SU-DHL-6 (cell line): Measurements from ENCODE around the gene PTGER3.

Experiments used
- H2AFZ ChIP-seq: fragments of 200-600 bp; sonication (generic); 2 replicates; pipeline ENCODE4 v1.6.1; 2014; ENCODE audit warnings: low read depth, mild to moderate bottlenecking, moderate library complexity, mixed read lengths, antibody characterized with exemption, low read length; ENCODE audit not compliant: severe bottlenecking
- H3F3A ChIP-seq: fragments of 200-600 bp; shearing (Covaris generic); 2 replicates; pipeline ENCODE4 v1.6.0; 2016; ENCODE audit warnings: antibody characterized with exemption, mild to moderate bottlenecking; ENCODE audit not compliant: insufficient read depth
- H3K27ac ChIP-seq: fragments of 200-600 bp; sonication (generic); 2 replicates; pipeline ENCODE4 v1.5.1; 2016; ENCODE audit warnings: low read depth, mild to moderate bottlenecking, low read length, moderate library complexity, mixed read lengths
- H3K27me3 ChIP-seq: fragments of 200-600 bp; sonication (generic), shearing (Covaris generic); 2 replicates; pipeline ENCODE4 v1.6.0; 2014; ENCODE audit warnings: mild to moderate bottlenecking, low read length
- H3K36me3 ChIP-seq: fragments of 200-600 bp; sonication (generic); 2 replicates; pipeline ENCODE4 v1.6.1; 2014; ENCODE audit warnings: mild to moderate bottlenecking, low read length, mixed read lengths
- H3K4me2 ChIP-seq: fragments of 300-600, 200-600 bp; shearing (Covaris generic), sonication (generic); 2 replicates; pipeline ENCODE4 v1.6.0; 2014; ENCODE audit warnings: low read length, low read depth, mild to moderate bottlenecking; ENCODE audit not compliant: poor library complexity, severe bottlenecking
- H3K4me3 ChIP-seq: fragments of 200-600 bp; sonication (generic); 2 replicates; pipeline ENCODE4 v1.5.1; 2014; ENCODE audit warnings: antibody characterized with exemption, low read length, mild to moderate bottlenecking, mixed read lengths; ENCODE audit not compliant: insufficient read depth, poor library complexity, severe bottlenecking
- H3K79me2 ChIP-seq: fragments of 200-600 bp; sonication (generic); 2 replicates; pipeline ENCODE4 v1.6.1; 2014; ENCODE audit warnings: mild to moderate bottlenecking, low read length, moderate library complexity; ENCODE audit not compliant: insufficient read depth
- H3K9ac ChIP-seq: fragments of 200-600 bp; sonication (generic); 2 replicates; pipeline ENCODE4 v1.7.0; 2014; ENCODE audit warnings: mild to moderate bottlenecking, low read length
- H3K9me2 ChIP-seq: fragments of 200-600 bp; sonication (generic); replicated peaks from 2 replicates; pipeline ENCODE4 v1.6.1; 2014; ENCODE audit warnings: low read length; ENCODE audit not compliant: insufficient read depth
- H3K9me3 ChIP-seq: fragments of 200-600 bp; sonication (generic); 2 replicates; pipeline ENCODE4 v1.6.1; 2014; ENCODE audit warnings: low read length, mixed read lengths; ENCODE audit not compliant: insufficient read depth
- H4K20me1 ChIP-seq: fragments of 200-600 bp; sonication (generic); 2 replicates; pipeline ENCODE4 v1.6.1; 2014; ENCODE audit warnings: low read depth, mild to moderate bottlenecking, antibody characterized with exemption, low read length, moderate library complexity, mixed read lengths
- EZH2phosphoT487 ChIP-seq: fragments of 200-600 bp; sonication (generic), shearing (Covaris generic); conservative IDR thresholded peaks from 2 replicates; pipeline ENCODE4 v1.6.1; 2018; ENCODE audit warnings: mild to moderate bottlenecking, antibody characterized with exemption, low read length, moderate library complexity, mixed read lengths
- TF ChIP-seq, protein P1 (sequence below): fragments of 200-600 bp; sonication (generic); IDR thresholded peaks from one replicate; pipeline ENCODE4 v1.5.1; 2017; ENCODE audit warnings: antibody characterized with exemption, mild to moderate bottlenecking, low read length, moderate library complexity; ENCODE audit not compliant: insufficient read depth, poor library complexity, severe bottlenecking

PTGER3 gene

DNA sequence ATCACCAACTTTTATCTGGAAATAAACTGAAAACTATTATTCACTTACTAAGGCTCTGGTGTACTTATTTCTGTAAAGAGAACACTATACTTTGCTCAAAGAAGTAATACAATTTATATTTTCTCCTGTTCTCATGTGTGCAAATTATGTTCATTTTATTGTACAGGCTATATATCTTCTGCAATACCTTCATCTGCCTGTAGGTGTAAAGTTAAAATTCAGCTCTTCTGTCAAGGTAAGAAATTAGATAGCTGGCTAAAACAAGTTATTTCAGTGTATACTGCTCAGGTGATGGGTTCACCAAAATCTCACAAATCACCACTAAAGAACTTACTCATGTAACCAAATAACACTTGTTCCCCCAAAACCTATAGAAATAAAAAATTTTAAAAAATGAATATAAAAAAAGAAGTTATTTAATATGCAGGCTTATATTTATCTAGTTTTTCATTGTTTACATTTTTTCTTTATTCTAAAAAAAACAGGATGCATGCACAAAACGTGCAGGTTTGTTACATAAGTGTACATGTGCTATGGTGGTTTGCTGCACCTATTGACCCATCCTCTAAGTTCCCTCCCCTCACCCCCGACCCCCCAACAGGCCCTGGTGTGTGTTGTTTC is 81.5 kb downstream of the PTGER3 start:
- H3K9ac ChIP-seq = no peak overlapping the region
- no peak overlapping the region for H3K4me2 ChIP-seq
- no peaks in the 10 kb centered on the region for H3K79me2 ChIP-seq
- no peak overlapping the region for H2AFZ ChIP-seq
- H3K27me3 ChIP-seq = no peaks in the 10 kb centered on the region; the same call in 1 of the 2 replicates
- H3K36me3 ChIP-seq = no peaks in the 10 kb centered on the region
- no peaks in the 10 kb centered on the region for H3K9me3 ChIP-seq
- H3K27ac ChIP-seq = no peak overlapping the region
- TF ChIP-seq, protein P1, sequence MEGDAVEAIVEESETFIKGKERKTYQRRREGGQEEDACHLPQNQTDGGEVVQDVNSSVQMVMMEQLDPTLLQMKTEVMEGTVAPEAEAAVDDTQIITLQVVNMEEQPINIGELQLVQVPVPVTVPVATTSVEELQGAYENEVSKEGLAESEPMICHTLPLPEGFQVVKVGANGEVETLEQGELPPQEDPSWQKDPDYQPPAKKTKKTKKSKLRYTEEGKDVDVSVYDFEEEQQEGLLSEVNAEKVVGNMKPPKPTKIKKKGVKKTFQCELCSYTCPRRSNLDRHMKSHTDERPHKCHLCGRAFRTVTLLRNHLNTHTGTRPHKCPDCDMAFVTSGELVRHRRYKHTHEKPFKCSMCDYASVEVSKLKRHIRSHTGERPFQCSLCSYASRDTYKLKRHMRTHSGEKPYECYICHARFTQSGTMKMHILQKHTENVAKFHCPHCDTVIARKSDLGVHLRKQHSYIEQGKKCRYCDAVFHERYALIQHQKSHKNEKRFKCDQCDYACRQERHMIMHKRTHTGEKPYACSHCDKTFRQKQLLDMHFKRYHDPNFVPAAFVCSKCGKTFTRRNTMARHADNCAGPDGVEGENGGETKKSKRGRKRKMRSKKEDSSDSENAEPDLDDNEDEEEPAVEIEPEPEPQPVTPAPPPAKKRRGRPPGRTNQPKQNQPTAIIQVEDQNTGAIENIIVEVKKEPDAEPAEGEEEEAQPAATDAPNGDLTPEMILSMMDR = peak; percentile 21
- TF ChIP-seq EZH2phosphoT487 = no peak
- no peaks in the 10 kb centered on the region for H4K20me1 ChIP-seq
- no peaks in the 10 kb centered on the region for H3F3A ChIP-seq
- H3K9me2 ChIP-seq = no peaks in the 10 kb centered on the region
- H3K4me3 ChIP-seq = no peak overlapping the region

DNA sequence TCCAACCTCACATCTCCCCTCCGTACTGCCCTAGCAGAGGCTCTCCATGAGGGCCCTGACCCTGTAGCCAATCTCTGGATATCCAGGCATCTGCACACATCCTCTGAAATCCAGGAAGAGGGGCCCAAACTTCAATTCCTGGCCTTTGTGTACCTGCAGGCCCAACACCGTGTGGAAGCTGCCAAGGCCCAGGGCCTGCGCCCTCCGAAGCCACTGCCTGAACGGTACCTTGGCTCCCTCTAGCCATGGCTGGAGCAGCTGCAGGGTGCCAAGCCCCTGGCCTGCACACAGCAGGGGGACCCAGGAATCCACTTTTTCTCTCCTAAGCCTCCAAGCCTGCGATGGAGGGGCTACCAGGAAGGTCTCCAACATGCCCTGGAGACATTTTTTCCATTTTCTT is 84.2 kb downstream of the PTGER3 start:
- TF ChIP-seq EZH2phosphoT487 = no peak
- TF ChIP-seq, protein P1 = no peak
- no peaks in the 10 kb centered on the region for H3K79me2 ChIP-seq
- no peaks in the 10 kb centered on the region for H3K9me3 ChIP-seq
- H3K4me3 ChIP-seq = no peak overlapping the region
- H3K27ac ChIP-seq = no peak overlapping the region
- H3F3A ChIP-seq = no peaks in the 10 kb centered on the region
- no peak overlapping the region for H3K4me2 ChIP-seq
- H3K9me2 ChIP-seq = no peaks in the 10 kb centered on the region
- no peaks in the 10 kb centered on the region for H4K20me1 ChIP-seq
- H3K9ac ChIP-seq = no peak overlapping the region
- no peak overlapping the region for H2AFZ ChIP-seq
- no peaks in the 10 kb centered on the region for H3K36me3 ChIP-seq
- no peaks in the 10 kb centered on the region; the same call in 1 of the 2 replicates for H3K27me3 ChIP-seq

DNA sequence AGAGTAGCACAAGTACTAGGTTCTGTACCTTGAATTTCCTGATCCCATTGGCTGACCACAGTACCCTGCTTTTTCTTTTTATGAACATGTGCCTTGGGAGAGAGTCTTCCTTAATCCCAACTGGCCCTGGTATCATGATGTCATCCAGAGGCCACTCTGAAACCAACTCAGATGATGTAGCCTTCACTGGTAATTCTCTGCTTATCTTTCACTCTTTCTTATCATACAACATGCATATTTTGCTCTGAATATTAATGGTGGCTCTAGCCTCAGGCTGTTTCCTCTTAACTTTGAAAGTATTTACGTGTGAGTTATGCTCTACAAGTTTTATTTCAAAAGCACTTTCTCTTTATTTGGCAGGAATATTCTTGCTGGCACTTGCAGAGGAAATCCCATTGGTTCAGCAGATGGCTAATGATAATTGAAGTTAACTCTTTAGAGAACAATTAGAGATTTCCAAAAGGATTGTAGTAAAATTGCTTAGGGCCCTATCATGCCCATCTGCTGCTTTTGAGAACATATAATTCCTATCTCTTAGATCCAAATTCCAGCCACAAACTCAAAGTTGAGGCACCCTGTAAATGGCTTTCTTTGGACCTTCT is 86.1 kb downstream of the PTGER3 start:
- Histone ChIP-seq H2AFZ (no peak overlapping the region), H3K4me2 (no peak overlapping the region), H3K36me3 (no peaks in the 10 kb centered on the region), H3K27ac (no peak overlapping the region), H3K4me3 (no peak overlapping the region), H3K9me2 (no peaks in the 10 kb centered on the region), H3K27me3 (no peaks in the 10 kb centered on the region; the same call in 1 of the 2 replicates), H3F3A (no peaks in the 10 kb centered on the region), H4K20me1 (no peaks in the 10 kb centered on the region), H3K79me2 (no peaks in the 10 kb centered on the region), H3K9me3 (no peaks in the 10 kb centered on the region), H3K9ac (no peak overlapping the region)
- TF ChIP-seq, protein P1 = no peak
- no peak for TF ChIP-seq EZH2phosphoT487
